Medulla oblongata (tissue), 1 donor: ENCODE measurements around the gene IFIT5.
"Not testable (repeated sequence)": the region's sequence is repeated elsewhere in the genome, so short reads cannot be mapped to it uniquely, and the experiment has no call there.

ENCODE experiments used
- DNase-seq: peaks from one replicate; pipeline ENCODE4 v3.0.0-alpha.2; 2015; ENCODE audit errors: extremely low spot score

The IFIT5 gene

DNA sequence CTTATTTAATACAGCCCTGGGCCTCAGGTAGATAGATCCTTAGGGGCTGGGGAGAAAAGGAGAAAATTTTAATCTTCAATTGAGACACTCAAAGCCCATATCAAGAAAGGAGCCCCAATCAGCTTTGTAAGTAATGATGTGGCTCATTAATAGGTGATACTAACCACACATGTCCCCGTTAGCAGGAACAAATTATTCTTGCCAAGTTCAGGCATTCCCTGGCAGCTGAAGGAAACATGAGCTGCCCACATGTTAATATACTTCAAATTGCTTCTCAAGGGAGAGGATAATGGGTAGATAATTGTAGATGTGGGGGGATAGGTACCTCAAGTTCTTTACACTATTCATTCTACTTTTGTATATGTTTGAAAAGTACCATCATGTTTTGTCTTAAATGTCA is 14.5 kb downstream of the IFIT5 start:
- DNase-seq, result no peak

DNA sequence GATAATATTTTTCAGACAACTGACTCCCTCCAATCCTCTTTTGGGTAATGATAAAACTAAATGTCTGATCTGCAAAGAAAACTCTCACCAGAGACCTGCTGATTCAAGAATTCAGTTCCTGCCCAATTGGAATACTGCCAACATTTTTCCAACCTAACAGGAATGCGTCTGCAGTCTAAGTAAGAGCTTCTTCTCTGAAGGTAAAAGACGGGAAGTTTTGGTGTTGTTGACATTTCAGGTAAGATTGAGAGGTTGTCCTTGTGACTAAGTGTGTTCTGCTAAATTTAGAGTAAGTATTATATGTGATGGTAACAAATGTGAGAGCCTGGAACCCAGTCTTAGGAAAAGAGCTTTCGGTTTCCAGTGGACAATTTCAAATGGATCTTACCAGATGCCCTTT is 17.6 kb downstream of the IFIT5 start:
- no peak for DNase-seq

DNA sequence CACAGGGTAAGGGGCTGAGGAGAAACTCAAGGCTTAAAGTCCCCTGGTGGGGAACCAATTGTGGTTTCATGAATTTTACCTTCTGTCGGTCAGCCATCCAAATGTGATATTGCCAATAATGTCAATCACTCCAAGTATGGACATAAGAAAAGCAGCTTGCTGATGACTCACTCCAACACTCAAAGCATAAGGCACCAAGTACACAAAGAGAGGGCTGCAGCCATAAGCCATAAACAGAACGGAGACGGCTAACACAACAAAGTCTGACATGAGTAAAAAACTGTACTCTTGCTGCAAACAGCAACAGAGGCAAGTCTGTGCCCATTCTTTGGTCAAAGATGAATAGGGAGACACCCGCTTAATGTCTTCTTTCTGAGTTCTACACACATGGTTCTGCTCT is 24.2 kb downstream of the IFIT5 start:
- DNase-seq, result no peak

DNA sequence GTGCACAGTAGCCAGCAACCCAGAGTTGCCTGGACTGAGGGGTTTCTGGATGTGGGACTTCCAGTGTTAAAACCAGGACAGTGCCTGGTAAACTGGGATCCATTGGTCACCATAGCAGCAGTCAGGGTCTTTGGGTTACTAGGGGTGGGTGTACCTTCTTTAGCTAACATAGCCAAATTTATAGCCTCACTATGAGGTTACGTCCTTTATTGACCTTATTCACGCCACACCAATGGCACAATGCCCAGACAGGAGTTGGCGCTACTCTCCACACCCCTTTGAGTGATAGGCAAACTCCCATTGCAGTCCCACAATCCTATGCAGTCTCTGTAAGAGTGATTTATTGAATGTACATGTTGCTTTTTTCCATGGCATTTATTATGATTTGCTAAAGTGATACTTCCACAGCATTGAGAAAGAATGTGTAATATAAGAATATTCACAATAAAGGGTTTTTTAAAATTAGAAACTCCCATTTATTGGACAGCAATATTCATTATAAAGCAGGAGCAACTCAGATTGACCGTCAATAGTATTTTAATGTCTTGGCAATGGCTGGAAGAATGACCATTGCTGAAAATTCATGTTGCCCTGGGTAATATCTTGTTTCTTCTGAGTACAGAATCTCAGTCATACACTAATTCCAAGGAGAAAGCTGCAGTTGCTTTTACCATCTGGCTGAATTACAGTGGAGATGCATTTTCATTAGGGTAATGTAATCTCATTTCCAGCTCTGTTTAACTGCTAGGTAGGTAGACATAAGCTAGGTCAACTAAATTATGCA is 26.1 kb downstream of the IFIT5 start:
- DNase-seq, result no peak

DNA sequence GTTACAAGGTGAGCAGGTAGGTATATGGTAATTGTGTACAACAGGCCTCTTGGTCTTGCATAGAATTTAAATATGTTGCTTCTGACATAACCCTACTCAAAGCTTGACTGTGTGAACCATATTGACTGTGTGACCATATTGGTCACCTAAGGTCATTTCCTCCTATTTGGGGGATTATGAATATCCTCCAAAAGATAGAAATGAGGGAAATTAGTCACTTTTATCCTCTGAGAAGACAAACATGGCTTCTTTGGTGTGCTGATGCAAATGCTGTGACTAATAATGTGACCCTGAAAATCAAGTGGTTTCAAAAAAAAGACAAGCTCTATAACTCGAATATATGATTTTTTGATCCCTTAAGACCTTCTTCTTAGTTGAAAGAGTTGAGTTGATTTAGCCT is 27.9 kb downstream of the IFIT5 start:
- no peak for DNase-seq

DNA sequence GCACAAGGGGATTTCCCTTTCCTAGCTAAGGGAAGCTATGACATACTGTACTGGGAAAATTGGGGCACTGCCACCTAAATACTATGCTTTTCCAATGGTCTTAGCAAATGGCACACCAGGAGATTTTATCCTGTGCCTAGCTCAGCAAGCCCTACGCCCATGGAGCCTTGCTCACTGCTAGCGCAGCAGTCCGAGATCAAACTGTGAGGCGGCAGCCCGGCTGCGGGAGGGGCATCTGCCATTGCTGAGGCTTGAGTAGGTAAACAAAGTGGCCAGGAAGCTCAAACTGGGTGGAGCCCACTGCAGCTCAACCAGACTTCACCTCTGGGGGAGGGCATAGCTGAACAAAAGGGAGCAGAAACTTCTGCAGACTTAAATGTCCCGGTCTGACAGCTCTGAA is 30.5 kb downstream of the IFIT5 start:
- not testable (repeated sequence) for DNase-seq

DNA sequence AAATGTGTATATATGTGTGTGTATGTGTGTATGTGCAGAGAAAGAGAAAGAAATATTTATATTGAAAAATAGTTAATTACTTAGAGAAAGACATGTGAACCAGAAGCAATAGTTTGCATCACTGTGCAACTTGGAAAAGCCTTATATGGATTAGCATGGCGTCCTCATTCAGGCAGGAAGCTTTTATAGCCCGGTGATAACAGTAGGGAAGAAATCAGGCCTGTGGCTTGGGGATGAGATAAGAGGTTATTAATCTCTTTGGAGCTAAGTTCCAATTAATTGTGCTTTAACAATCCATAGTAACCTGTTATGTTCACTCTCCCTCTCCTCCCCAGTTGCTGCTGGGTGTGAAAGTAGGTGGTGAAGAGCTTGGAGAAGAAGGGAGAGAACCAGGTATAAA is 36.5 kb downstream of the IFIT5 start:
- no peak for DNase-seq

DNA sequence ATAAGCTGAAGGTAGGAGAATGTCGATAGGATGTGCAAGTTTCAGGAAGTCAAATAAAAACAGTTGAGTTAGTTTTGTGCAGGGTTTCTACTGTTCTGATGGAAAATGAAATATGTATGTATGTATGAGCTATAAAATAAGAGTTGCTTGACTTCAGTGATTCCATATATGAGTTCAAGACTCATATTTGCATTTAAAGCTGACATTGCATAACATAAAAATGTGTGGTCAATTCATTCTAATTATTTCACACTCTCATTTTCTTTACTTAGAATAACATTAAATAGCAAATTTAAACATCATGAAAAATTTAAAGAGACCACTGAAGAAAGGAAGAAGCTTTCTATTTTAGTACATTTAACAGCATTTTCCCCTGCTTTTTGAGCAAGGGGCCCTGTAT is 37.8 kb downstream of the IFIT5 start:
- no peak for DNase-seq

DNA sequence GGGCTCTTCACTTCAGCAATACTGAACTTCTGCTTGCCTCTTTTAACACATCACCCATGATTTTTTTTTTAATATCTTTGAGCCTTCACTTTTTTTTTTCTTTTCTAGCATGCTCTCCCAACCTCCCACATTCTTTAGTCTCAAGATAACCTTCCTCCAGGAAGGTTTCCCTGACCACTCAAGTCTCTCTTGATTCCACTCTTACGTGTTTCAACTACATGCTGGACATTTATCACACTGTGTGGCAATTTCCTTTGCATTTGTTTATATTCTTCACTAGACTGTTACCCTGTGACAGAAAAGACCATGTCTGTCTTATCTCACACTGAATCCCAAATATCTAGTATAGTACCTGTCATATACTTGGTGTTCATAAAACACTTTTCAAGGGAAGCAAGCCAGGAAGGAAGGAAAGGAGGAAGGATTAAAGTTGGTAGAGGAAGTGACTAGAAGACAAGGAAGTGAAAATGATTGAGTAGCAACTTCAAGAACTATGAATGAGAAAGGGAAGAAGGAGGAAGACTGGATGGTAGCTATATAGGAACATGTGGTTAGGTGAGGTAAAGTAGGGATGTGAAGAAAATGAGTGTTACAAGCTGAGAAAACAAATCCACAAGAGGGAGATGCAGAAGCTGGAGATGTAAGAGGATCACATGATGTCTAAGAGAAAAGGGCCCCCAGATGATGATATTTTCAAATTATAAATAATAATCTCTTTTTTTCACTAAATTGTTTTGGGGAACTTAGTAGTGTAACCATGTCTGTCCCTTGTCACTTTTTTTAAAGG is 40.4 kb downstream of the IFIT5 start:
- no peak for DNase-seq

DNA sequence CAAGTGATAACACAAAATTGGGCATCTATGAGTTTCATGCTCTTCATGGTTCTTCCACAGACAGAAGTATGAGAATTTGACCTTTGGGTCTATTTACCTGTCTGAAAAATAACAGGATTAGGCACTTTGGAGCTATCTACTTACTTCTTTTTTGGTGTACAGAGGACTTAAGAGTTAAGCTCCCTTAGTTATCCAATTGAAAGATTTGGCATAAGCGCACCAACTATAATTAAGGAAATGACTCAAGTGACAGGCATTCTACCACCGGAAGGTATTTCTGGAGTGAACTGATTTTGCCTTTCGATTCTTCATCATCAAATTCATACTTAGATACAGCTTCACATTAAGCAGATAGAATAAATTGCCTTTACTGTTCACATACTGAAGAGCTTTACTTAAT is 43.9 kb downstream of the IFIT5 start:
- no peak for DNase-seq

DNA sequence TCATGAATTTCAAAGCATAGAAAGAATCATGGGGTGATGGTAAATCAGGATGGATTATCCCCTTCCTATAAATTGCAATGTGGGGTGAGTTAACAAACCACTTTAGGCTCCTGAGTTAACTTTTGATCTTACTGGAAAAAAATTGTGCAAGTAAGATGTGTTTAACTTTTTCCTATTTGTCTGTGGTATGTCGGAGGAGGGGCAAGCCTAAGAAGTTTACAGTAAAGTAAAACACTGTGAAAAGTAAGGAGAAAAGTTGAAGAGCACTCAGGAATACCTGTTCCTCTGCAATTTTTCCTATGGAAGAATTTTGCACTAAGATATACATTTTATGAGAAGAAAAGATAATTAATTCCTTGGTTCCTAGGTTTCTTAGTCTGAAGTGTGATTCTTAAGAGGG is 44.4 kb downstream of the IFIT5 start:
- DNase-seq, result no peak

DNA sequence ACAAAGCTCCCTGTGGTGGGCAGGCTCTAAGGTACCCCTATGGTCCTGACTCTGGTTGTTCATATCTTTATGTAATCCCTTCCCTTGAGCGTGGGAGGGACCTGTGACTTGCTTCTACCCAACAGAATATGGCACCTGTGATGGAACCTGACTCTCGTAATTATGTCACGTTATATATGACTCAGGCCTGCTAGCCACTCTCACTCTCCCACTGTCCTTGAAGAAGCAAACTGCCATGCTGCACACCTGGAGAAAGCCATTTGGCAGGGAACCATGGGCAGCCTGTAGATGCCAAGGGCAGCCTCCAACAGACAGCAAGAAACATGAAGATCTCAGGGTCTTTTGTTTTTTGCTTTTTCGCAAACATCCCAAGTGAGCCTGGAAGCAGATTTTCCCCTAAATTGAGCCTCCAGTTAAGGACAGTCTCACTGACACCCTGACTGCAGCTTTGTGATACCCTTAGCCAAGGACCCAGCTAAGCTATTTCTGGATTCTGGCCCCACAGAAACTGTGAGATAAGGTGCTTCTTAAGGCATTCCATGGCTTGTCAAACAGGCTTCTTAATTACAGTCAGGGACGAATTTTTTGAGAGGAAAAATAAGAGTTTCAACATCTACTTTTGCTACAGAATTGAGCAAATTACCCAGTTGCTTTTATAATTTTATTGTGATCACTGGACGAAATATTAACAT is 49.6 kb downstream of the IFIT5 start:
- no peak for DNase-seq

DNA sequence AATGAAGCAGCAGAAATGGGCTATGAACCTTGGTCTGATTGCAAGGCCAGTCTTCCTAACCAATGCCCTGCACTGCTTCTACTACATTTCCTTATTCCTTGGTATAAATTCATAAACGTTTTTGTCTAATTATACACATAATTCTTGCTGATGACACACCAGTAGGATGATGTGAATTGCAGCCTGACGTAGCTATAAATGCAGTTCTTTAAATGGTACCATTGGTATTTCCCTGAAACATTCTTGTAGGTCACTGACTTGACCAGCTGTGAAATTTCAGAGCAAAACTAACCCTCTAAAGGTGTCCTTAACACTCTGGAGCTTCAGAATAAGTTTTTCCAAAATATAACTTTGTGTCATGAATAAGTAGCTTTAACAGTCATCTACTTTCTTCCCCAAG is 50.8 kb downstream of the IFIT5 start:
- no peak for DNase-seq

DNA sequence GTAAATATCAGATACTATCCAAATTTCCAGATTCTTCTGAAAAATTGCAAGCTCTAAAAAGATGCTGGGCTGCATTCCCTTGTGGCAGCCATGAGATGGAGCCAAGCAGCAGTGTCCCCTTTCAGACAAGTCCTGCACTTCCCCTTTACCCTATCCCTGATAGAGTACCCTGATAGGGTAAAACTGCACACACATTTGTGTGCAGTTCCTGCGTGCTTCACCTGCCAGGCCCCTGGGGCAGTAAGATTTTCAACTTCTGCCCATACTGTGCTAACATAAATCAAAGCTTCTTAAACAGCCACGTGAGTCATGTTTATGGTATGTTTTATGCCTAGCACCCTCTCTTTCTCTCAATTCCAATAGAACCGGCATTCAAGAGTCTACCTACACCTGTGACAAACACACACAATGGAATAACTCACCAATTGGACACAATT is 52.2 kb downstream of the IFIT5 start:
- DNase-seq, result peak; percentile 25

DNA sequence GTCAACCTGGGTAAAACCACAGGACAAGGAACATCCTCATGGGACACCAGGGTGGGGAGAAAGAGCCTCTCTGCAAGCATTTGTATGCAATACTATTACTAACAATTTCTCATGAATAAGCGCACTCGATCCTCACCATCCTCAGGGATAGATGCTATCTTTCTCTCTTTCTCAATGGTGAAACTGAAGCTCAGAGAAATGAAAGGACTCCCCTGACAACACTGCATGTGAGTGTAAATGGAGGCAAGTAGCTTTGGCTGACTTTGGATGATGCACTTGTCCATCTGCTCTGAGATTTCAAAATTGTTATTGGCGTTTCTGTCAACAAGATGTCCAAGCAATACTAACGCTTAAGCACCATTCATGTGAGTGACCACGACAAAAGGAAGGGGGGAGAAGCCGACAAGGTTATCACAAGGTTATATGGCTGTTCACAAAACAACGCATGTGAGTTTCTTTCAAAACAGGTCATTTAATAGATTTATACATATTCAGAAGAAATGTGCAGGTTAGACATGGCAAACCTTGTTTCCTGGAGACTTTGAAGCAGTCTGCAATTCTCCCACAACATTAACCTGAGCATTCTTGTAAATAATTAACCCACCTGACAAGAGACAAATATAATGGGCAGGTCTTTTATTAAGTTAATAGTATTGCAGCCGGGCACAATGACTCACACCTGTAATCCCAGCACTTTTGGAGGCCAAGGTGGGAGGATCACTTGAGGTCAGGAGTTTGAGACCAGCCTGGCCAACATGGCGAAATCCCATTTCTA is 54.0 kb downstream of the IFIT5 start:
- no peak for DNase-seq

DNA sequence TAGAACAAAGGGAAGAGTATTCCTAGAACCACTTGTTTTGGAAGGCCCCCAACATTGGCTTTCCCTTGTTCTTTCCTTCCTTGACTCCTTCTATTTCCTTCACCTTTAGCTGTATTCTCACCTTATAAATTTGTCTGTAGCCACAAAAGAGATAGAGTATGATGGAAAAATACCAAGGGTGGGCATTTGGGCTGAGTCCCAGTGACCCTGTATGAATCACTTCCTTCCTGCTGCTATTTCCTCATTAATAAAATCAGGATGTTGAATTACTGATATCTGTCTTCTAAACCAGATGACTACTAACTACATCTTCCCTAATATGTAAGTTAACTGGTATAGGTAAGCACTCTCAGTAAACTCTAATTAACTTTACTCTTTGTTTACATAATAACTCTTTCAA is 55.1 kb downstream of the IFIT5 start:
- no peak for DNase-seq
